ENCODE data around the gene COLGALT1.

The COLGALT1 gene

GRCh38 chr19:17530586-17530985, 24.9 kb upstream of the COLGALT1 start:
- H3K4me3 ChIP-seq (ENCODE audit: control insufficient read depth, low read depth, low read length), result no peak overlapping the region
- no peak for TF ChIP-seq CTCF (IDR thresholded peaks at IDR 0.05; ENCODE audit: control insufficient read depth, insufficient read depth, low read depth, low read length, missing control alignments)
- DNase-seq (ENCODE audit: low read depth), result no peak

- DNase-seq (ENCODE audit: low read depth), result no peak
- no peak overlapping the region for H3K4me3 ChIP-seq (ENCODE audit: control insufficient read depth, low read depth, low read length)
- TF ChIP-seq CTCF (IDR thresholded peaks at IDR 0.05; ENCODE audit: control insufficient read depth, insufficient read depth, low read depth, low read length, missing control alignments), result no peak
Observed at GRCh38 chr19:17532116-17532515, 23.3 kb upstream of the COLGALT1 start.

- no peak for DNase-seq (ENCODE audit: low read depth)
- TF ChIP-seq CTCF (IDR thresholded peaks at IDR 0.05; ENCODE audit: control insufficient read depth, insufficient read depth, low read depth, low read length, missing control alignments), result no peak
- H3K4me3 ChIP-seq (ENCODE audit: control insufficient read depth, low read depth, low read length), result no peak overlapping the region
Observed at GRCh38 chr19:17532557-17532956, 22.9 kb upstream of the COLGALT1 start.

- TF ChIP-seq CTCF (IDR thresholded peaks at IDR 0.05; ENCODE audit: control insufficient read depth, insufficient read depth, low read depth, low read length, missing control alignments), result no peak
- DNase-seq (ENCODE audit: low read depth), result no peak
Observed at GRCh38 chr19:17534767-17535166, 20.7 kb upstream of the COLGALT1 start.

GRCh38 chr19:17536955-17537354, 18.5 kb upstream of the COLGALT1 start:
- TF ChIP-seq CTCF (IDR thresholded peaks at IDR 0.05; ENCODE audit: control insufficient read depth, insufficient read depth, low read depth, low read length, missing control alignments), result no peak
- no peak for DNase-seq (ENCODE audit: low read depth)
- no peak overlapping the region for H3K4me3 ChIP-seq (ENCODE audit: control insufficient read depth, low read depth, low read length)

More at GRCh38 chr19:17534767-17535166, 20.7 kb upstream of the COLGALT1 start:
- no peak overlapping the region for H3K4me3 ChIP-seq (ENCODE audit: control insufficient read depth, low read depth, low read length)

GRCh38 chr19:17538684-17539237, 16.7 kb upstream of the COLGALT1 start:
- no peak for TF ChIP-seq CTCF (IDR thresholded peaks at IDR 0.05; ENCODE audit: control insufficient read depth, insufficient read depth, low read depth, low read length, missing control alignments)
- peak overlapping the region; percentile 35 for H3K4me3 ChIP-seq (ENCODE audit: control insufficient read depth, low read depth, low read length)
- no peak for DNase-seq (ENCODE audit: low read depth)

All from AG09309 (cell line).